Fibroblast of mammary gland (primary cell): Measurements from ENCODE around the gene GPX4.

Experiments
- DNase-seq: peaks from one replicate; pipeline ENCODE4 v3.0.0-alpha.2; 2010; ENCODE audit warnings: low read depth
- H3K4me3 ChIP-seq: 2 replicates; pipeline ENCODE4 v1.5.1; 2011; ENCODE audit warnings: low read depth, mild to moderate bottlenecking, low read length, moderate library complexity; ENCODE audit not compliant: control insufficient read depth
- TF ChIP-seq, protein P1 (sequence below): conservative IDR thresholded peaks from 2 replicates; pipeline ENCODE4 v1.5.1; 2011; ENCODE audit warnings: low read depth, low read length, inconsistent platforms; ENCODE audit not compliant: control insufficient read depth, insufficient read depth

Gene GPX4

DNA sequence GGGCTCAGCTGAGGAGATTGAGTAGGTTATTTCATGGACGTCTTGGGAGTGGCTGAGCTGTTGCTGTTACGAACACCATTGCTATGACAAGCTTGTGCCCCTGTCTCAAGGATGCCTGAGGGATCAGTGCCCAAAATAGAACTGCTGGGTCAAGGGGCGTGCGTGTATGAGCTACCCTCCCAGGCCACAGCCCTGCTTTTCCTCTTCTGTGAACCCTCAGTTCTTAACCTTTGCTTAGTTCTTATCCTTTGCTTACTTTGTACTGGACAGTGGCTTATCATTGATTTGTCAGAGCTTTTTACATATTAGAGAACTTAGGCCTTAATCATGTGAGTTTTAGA lies 27.8 kb upstream of the GPX4 start:
- TF ChIP-seq, protein P1, sequence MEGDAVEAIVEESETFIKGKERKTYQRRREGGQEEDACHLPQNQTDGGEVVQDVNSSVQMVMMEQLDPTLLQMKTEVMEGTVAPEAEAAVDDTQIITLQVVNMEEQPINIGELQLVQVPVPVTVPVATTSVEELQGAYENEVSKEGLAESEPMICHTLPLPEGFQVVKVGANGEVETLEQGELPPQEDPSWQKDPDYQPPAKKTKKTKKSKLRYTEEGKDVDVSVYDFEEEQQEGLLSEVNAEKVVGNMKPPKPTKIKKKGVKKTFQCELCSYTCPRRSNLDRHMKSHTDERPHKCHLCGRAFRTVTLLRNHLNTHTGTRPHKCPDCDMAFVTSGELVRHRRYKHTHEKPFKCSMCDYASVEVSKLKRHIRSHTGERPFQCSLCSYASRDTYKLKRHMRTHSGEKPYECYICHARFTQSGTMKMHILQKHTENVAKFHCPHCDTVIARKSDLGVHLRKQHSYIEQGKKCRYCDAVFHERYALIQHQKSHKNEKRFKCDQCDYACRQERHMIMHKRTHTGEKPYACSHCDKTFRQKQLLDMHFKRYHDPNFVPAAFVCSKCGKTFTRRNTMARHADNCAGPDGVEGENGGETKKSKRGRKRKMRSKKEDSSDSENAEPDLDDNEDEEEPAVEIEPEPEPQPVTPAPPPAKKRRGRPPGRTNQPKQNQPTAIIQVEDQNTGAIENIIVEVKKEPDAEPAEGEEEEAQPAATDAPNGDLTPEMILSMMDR = no peak
- DNase-seq = no peak
- no peak overlapping the region for H3K4me3 ChIP-seq

- DNase-seq = no peak
- TF ChIP-seq, protein P1 = no peak
- no peak overlapping the region for H3K4me3 ChIP-seq
Measured at GRCh38 chr19:1076951-1077350, 26.8 kb upstream of the GPX4 start.

DNA sequence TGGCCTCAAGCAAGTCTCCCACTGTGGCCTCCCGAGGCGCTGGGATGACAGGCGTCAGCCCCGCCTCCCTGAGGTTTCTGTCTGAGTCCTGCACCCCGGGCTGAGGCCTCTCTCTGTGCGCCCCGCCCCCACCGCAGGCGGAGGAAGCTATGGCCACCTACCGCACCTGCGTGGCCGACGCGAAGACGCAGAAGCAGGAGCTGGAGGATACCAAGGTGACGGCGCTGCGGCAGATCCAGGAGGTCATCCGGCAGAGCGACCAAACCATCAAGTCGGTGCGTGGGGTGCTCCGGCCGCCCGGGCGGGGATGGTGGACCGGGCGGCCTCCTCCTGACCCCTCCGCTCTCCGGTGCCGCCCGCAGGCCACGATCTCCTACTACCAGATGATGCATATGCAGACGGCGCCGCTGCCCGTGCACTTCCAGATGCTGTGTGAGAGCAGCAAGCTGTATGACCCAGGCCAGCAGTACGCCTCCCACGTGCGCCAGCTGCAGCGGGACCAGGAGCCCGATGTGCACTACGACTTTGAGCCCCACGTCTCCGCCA lies 24.2 kb upstream of the GPX4 start:
- H3K4me3 ChIP-seq = no peak overlapping the region
- DNase-seq = no peak

DNA sequence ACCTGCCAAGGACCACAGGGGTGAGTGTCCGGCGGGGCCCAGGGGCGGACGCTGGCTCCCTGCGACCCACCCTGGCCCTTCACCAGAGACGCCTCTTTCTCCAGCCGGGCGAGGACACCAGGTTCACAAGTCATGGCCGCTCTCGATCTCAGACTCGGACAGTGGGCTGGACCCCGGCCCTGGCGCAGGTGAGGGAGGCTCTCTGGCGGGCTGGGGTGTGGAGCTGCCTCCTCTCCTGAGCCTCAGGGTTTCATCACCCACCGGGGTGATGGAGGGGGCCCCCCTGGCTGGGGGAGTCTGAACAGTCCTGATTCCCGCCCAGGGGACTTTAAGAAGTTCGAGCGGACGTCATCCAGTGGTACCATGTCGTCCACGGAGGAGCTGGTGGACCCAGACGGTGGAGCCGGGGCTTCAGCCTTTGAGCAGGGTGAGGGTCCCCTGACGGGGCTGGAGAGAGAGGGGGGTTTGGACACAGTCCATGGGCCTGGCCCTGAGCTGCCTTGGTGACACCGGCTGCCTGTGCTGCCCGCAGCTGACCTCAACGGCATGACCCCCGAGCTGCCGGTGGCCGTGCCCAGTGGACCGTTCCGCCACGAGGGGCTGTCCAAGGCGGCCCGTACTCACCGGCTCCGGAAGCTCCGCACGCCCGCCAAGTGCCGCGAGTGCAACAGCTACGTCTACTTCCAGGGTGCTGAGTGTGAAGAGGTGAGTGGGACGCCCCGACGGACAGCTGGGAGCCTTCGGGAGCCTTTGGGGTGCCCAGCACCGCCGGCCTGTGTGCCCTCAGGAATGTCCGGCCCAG lies 23.2 kb upstream of the GPX4 start:
- TF ChIP-seq, protein P1 = no peak
- H3K4me3 ChIP-seq = no peak overlapping the region
- no peak for DNase-seq

More for the DNA sequence above, 24.2 kb upstream of the GPX4 start:
- TF ChIP-seq, protein P1 = no peak

GRCh38 chr19:1081301-1082164 lies 22.3 kb upstream of the GPX4 start:
- TF ChIP-seq, protein P1 = no peak
- DNase-seq = no peak
- H3K4me3 ChIP-seq = no peak overlapping the region

DNA sequence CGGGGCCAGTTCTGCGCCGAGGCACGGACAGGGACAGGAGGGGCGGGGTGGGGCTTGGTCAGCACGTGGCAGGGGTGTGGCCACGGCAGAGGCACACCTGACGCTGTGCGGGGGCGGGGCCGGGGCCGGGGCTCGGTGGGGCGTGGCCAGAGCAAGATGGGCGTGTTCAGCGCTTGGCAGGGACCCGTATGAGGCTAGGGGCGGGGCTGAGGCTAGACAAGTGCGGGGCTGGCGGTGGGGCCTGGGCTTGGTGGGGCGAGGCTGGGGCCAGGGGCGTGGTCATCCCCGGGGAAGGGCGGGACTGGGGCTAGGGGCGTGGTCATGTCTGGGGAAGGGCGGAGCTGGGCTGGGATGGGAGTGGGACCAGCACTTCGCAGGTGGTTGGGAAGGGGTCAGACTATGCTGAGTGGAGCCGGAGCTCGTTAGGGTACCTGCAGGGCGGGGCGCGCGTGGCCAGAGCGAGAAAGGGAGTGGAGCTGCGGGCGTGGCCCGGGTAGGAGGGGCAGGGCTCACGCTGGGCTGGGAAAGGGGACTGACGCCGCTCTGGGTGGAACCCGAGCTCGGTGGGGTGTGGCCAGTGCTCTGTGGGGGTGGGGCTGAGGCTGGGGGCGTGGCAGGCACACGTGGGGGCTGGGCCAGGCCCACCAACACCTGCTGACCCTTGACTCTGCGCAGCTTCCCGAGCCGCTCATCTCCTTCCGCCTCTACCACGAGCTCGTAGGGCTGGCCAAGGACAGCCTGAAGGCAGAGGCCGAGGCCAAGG lies 21.4 kb upstream of the GPX4 start:
- H3K4me3 ChIP-seq = no peak overlapping the region
- TF ChIP-seq, protein P1 = no peak
- no peak for DNase-seq
